DOHH2 (cell line): ENCODE data around the gene RECQL5.

Experiments
- H3F3A ChIP-seq: fragments of 200-600 bp; sonication (generic), shearing (Covaris generic); 2 replicates; pipeline ENCODE4 v1.6.0; 2016; ENCODE audit warnings: antibody characterized with exemption, mild to moderate bottlenecking; ENCODE audit not compliant: control insufficient read depth, insufficient read depth
- H3K27ac ChIP-seq: fragments of 200-600 bp; sonication (generic); 2 replicates; pipeline ENCODE4 v1.5.1; 2014; ENCODE audit warnings: low read depth, mild to moderate bottlenecking, low read length, moderate library complexity
- H3K27me3 ChIP-seq: fragments of 200-600 bp; sonication (generic); 2 replicates; pipeline ENCODE4 v1.6.1; 2014; ENCODE audit warnings: mild to moderate bottlenecking, low read length, mixed read lengths; ENCODE audit not compliant: control insufficient read depth
- H3K36me3 ChIP-seq: fragments of 200-600 bp; sonication (generic); 2 replicates; pipeline ENCODE4 v1.6.1; 2014; ENCODE audit warnings: mild to moderate bottlenecking, low read length, moderate library complexity, mixed read lengths; ENCODE audit not compliant: control insufficient read depth
- H3K4me1 ChIP-seq: fragments of 200-600 bp; sonication (generic); 2 replicates; pipeline ENCODE4 v1.6.1; 2014; ENCODE audit warnings: mild to moderate bottlenecking, low read length, mixed read lengths; ENCODE audit not compliant: control insufficient read depth
- H3K4me2 ChIP-seq: fragments of 200-600 bp; sonication (generic); 2 replicates; pipeline ENCODE4 v1.6.0; 2014; ENCODE audit warnings: mild to moderate bottlenecking, low read length, moderate library complexity
- H3K4me3 ChIP-seq: fragments of 200-600 bp; sonication (generic); 2 replicates; pipeline ENCODE4 v1.5.1; 2014; ENCODE audit warnings: mild to moderate bottlenecking, low read length, mixed read lengths
- H3K79me2 ChIP-seq: fragments of 200-600 bp; sonication (generic); 2 replicates; pipeline ENCODE4 v1.6.1; 2014; ENCODE audit warnings: mild to moderate bottlenecking, low read length, mixed read lengths; ENCODE audit not compliant: control insufficient read depth
- H3K9me2 ChIP-seq: fragments of 200-600 bp; sonication (generic); replicated peaks from 2 replicates; pipeline ENCODE4 v1.6.1; 2014; ENCODE audit warnings: mild to moderate bottlenecking, low read length, mixed read lengths; ENCODE audit not compliant: control insufficient read depth
- H3K9me3 ChIP-seq: fragments of 200-600 bp; sonication (generic); 2 replicates; pipeline ENCODE4 v1.6.1; 2014; ENCODE audit warnings: antibody characterized with exemption, low read length, mixed read lengths; ENCODE audit not compliant: control insufficient read depth, insufficient read depth
- H4K20me1 ChIP-seq: fragments of 200-600 bp; sonication (generic); 2 replicates; pipeline ENCODE4 v1.6.0; 2014; ENCODE audit warnings: low read depth, mild to moderate bottlenecking, antibody characterized with exemption, low read length, moderate library complexity; ENCODE audit not compliant: control insufficient read depth, insufficient read depth
- CTCF ChIP-seq: fragments of 200-600 bp; sonication (generic); IDR thresholded peaks from one replicate; pipeline ENCODE4 v1.5.1; 2014; ENCODE audit warnings: antibody characterized with exemption, mild to moderate bottlenecking, low read depth, low read length; ENCODE audit not compliant: poor library complexity, severe bottlenecking
- EZH2phosphoT487 ChIP-seq: fragments of 200-600 bp; sonication (generic); IDR thresholded peaks from 2 replicates; pipeline ENCODE4 v1.6.1; 2017; ENCODE audit warnings: borderline replicate concordance, mild to moderate bottlenecking, antibody characterized with exemption, low read length, moderate library complexity, mixed read lengths

Gene RECQL5

GRCh38 chr17:75640556-75641119 lies 26.3 kb downstream of the RECQL5 start:
- no peak for TF ChIP-seq EZH2phosphoT487
- TF ChIP-seq CTCF = no peak
- H3K4me1 ChIP-seq = no peaks in the 10 kb centered on the region
- no peaks in the 10 kb centered on the region for H3F3A ChIP-seq

GRCh38 chr17:75639771-75640555 lies 27.0 kb downstream of the RECQL5 start:
- Histone ChIP-seq H3K36me3 (peaks cover 38% of the 10 kb centered on the region), H3K79me2 (no peaks in the 10 kb centered on the region), H4K20me1 (0 out of 2 replicates have a peak, but pooled peaks cover 2% of the 10 kb centered on the region), H3F3A (no peaks in the 10 kb centered on the region), H3K27me3 (no peaks in the 10 kb centered on the region), H3K27ac (no peak overlapping the region), H3K9me2 (no peaks in the 10 kb centered on the region), H3K4me1 (no peaks in the 10 kb centered on the region; the same call in 1 of the 2 replicates), H3K9me3 (no peaks in the 10 kb centered on the region), H3K4me2 (no peak overlapping the region), H3K4me3 (no peak overlapping the region)
- TF ChIP-seq CTCF (no peak), EZH2phosphoT487 (no peak)

More at GRCh38 chr17:75640556-75641119, 26.3 kb downstream of the RECQL5 start:
- Histone ChIP-seq H3K4me3 (no peak overlapping the region), H3K9me2 (no peaks in the 10 kb centered on the region), H3K27me3 (no peaks in the 10 kb centered on the region), H3K27ac (no peak overlapping the region), H4K20me1 (0 out of 2 replicates have a peak, but pooled peaks cover 2% of the 10 kb centered on the region), H3K9me3 (no peaks in the 10 kb centered on the region), H3K79me2 (no peaks in the 10 kb centered on the region; the same call in 1 of the 2 replicates), H3K4me2 (no peak overlapping the region), H3K36me3 (peaks cover 45% of the 10 kb centered on the region)

GRCh38 chr17:75639327-75639726 lies 27.6 kb downstream of the RECQL5 start:
- Histone ChIP-seq H3K9me3 (no peaks in the 10 kb centered on the region), H3K4me3 (no peak overlapping the region), H3K4me2 (no peak overlapping the region), H3K9me2 (no peaks in the 10 kb centered on the region), H3K27ac (no peak overlapping the region), H3K4me1 (peaks cover 3% of the 10 kb centered on the region), H4K20me1 (0 out of 2 replicates have a peak, but pooled peaks cover 2% of the 10 kb centered on the region), H3K36me3 (peaks cover 37% of the 10 kb centered on the region), H3K79me2 (no peaks in the 10 kb centered on the region), H3K27me3 (no peaks in the 10 kb centered on the region), H3F3A (no peaks in the 10 kb centered on the region)
- TF ChIP-seq EZH2phosphoT487 (no peak), CTCF (no peak)
